ENCODE results near the gene C1QTNF12.

The C1QTNF12 gene

DNA sequence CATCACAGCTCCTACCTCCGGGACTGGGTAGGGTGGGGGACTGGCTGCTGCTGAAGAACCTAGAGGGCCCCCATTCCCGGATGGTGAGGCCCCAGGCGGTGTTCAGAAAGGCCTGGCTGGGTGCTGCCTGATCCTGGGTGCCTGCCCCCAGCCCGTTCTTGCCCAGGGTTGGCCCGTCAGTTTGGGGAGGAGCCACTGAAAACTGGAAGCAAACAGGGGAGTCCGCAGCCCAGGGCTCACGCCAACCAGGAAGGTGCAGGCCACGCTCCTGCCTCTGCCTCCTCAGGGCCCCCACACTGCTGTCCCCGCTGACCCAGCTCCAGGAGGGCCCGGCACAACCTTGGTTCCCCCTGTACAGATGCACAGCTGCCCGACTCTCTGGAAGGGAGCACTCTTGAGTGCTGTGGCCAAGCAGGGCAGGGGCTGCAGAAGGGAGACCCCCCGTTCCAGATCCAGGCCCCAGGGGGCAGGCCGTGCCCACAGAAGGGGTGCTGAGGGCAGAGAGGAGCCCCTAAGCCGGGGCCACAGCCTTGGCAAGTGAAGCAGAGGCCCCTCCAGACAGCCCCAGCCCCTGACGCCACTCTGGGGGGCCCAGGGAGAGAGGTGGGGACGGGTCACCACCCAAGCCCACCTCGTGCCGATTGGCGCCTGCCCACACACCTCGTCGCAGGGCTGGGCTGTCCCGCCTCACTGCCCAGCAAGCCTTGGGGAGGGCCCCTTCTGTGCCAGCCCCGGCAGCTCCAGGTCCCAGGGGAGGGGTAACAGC lies 5.5 kb downstream of the C1QTNF12 start:
- no peak for DNase-seq (ENCODE audit: low read depth in 2 of 2)

- no peak for DNase-seq (ENCODE audit: low read depth in 2 of 2)
These were observed 6.2 kb downstream of the C1QTNF12 start for GRCh38 chr1:1240348-1240732.

GRCh38 chr1:1239614-1240347 lies 6.7 kb downstream of the C1QTNF12 start:
- DNase-seq (ENCODE audit: low read depth in 2 of 2) = no peak

GRCh38 chr1:1239227-1239613 lies 7.3 kb downstream of the C1QTNF12 start:
- no peak for DNase-seq (ENCODE audit: low read depth in 2 of 2)

GRCh38 chr1:1238702-1239178 lies 7.8 kb downstream of the C1QTNF12 start:
- no peak for DNase-seq (ENCODE audit: low read depth in 2 of 2)

- DNase-seq (ENCODE audit: low read depth in 2 of 2) = no peak
These were observed 8.4 kb downstream of the C1QTNF12 start for GRCh38 chr1:1237874-1238701.

DNA sequence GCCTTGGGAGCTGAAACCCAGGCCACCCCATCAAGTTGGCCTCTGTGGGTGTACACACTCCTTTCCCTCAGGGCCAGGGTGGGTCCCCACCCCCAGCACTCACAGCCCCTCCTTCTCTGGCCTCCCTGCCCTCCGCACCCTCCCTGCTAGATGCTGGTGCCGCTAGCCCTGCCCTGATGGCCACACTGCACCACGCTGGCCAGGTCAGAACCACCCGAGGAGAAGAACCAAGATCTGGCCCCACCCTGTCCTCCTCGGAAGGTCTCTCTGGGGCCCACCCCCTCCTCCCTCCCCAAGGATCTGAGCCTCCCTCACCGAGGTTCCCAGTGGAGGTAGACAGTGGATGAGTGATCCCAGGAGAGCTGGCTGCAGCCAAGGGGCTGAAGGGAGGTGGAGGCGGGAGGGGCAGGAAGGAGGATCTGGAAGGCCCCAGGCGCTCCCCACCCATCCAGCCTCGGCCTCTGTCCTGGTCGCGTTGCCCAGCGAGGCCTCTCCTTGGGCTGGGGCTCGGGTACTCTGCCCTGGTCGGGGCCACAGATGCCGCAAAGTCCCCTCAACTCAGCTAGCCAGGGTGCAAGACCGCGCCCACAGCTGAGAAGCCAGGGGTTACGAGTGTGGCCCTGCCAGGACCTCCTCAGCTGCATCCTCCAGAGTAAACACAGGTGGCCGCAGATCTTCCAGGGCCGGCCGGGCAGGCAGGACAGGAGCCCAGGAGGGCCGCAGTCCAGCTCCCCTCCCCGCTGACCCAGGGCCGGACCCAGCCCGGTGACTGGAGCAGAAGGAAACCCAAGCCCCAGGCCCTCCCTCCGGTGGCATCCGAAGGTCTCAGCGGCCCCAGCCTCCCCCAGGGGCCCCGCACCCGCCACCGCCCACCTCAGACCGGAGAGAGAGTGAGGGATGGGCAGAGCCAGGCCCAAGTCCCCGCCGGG lies 9.3 kb downstream of the C1QTNF12 start:
- DNase-seq (ENCODE audit: low read depth in 2 of 2) = no peak

- DNase-seq (ENCODE audit: low read depth in 2 of 2) = no peak
These were observed 10.3 kb downstream of the C1QTNF12 start for GRCh38 chr1:1236176-1236763.

DNA sequence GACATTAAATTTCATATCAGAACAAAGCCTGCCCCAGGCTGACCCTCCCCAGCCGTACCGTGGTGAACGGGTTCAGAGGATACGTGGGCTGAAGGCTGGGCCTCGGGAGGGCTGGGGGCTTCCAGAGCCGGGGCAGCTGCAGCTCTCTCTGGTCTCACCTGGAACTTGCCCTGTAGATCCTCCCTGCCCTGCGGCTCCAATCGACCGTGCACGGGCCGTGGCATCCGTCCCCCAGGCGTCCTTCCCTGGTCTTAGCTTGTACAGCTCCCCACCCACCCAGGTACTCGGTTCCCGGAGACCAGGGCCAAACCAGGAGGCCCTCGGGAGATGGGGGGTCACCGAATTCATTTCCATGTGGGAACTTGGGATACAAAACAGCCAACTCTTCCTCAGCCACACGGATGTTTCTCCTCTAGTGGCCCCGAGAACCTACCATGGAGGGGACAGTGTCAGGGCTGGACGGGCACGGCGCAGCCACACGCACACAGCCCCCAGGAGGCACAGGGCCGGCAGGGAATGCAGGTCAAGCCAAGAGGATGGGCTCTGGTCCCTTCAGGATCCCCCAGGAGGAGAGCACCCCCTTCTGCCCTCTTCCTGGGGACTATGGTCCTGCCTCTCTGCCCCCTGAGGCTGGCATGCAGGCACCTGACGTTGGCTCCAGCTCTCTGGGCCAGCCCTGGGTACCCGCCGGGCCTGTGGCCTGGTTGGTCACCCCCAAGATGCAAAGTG lies 11.3 kb downstream of the C1QTNF12 start:
- no peak for DNase-seq (ENCODE audit: low read depth in 2 of 2)

DNA sequence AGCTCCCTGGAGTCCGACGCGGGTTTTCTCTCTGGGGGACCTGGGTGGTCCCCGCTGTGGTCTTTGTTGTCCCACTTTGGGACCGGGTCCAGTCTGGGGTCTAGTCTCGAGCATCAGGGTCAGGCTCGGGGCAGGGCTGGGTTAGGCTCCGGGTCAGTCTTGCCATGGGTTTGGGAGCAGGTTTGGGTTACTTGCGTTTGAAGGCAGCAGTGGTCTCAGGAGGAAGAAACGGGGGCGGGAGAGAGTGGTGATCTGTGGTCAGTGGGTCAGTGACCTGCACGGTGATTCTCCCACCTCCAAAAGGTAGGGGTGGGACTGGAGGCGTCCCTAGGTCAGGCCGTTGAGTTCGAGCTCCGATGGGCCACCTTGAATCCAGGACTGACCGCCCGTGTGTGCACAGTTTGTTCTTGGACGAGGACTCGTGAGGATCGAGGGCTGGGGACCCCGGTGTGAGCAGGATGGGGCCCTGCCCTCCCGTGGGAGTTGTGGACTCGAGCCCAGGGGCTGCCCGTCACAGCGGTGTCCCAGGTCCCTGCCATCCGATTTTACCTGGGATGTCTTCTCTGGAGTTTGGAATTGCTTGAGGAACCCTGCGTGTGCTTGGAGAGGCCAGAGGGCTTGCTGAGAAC lies 12.2 kb downstream of the C1QTNF12 start:
- no peak for DNase-seq (ENCODE audit: low read depth in 2 of 2)

- DNase-seq (ENCODE audit: low read depth in 2 of 2) = no peak
These were observed 13.0 kb downstream of the C1QTNF12 start for GRCh38 chr1:1233567-1233892.

DNA sequence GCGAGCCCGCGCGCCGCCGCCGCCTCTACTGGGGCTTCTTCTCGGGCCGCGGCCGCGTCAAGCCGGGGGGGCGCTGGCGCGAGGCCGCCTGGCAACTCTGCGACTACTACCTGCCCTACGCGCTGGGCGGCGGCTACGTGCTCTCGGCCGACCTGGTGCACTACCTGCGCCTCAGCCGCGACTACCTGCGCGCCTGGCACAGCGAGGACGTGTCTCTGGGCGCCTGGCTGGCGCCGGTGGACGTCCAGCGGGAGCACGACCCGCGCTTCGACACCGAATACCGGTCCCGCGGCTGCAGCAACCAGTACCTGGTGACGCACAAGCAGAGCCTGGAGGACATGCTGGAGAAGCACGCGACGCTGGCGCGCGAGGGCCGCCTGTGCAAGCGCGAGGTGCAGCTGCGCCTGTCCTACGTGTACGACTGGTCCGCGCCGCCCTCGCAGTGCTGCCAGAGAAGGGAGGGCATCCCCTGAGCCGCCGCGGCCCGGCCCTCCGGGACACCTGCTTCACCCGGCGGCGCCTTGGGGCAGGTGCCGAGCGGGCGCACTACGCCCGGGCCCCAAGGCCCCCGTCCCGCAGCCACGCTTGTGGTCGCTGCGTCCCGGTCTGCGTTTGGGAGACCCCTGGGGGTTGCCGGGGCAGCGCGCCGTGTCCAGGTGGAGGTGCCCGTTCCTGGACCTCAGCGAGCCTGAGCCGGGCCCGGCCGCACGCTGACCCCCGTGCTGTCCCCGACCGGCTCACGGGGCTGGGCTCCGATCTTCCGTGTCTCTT lies 13.5 kb downstream of the C1QTNF12 start:
- DNase-seq (ENCODE audit: low read depth in 2 of 2) = no peak

DNA sequence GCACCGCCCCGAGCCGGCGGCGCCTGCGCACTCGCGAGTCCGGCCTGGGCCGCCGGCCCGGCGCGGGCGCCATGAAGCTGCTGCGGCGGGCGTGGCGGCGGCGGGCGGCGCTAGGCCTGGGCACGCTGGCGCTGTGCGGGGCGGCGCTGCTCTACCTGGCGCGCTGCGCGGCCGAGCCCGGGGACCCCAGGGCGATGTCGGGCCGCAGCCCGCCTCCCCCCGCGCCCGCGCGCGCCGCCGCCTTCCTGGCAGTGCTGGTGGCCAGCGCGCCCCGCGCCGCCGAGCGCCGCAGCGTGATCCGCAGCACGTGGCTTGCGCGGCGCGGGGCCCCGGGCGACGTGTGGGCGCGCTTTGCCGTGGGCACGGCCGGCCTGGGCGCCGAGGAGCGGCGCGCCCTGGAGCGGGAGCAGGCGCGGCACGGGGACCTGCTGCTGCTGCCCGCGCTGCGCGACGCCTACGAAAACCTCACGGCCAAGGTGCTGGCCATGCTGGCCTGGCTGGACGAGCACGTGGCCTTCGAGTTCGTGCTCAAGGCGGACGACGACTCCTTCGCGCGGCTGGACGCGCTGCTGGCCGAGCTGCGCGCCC lies 14.2 kb downstream of the C1QTNF12 start, which contains the start of gene B3GALT6:
Gene B3GALT6 (plus strand): TSS at position 30 of the 588 bp plus-strand sequence. CDS start 42 bp downstream, at position 72.
- no peak for DNase-seq (ENCODE audit: low read depth in 2 of 2)

DNA sequence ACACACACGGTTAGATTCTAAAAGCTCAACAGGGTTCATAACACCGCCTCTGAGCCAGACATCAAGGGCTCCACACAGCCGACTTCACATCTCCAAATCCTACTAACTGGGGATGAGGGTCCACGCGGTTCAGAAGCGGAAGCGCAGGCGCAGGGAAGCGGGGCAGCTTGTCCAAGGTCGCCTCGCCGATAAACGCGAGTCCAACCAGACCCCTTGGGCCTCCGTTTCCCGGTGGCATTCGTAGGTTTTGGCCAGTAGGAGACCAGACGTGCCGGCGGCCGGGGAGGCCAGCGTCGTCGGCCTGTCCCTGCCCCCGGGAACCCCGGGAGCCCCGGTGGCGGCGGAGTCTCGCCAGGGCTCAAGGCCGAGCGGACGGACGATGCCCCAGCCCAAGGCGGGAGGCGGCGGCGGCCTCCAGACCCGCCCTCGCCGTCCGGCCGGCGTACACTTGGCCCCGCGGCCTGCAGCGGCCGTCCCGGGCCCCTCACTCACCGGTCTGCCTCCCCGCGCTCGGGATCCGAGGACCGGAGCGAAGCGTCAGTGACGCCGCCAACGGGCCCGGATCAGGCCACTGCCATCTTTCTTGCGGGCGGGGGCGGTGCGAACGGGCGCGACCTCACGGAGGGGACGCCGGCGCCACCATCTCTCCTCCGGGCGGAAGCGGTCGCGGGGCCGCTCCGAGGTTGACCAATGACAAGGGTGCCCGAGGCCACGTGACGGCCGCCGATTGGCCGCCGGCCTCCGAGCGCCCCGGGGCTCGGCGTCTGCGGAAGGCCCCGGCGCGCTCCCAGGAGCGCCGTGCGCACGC lies 14.9 kb downstream of the C1QTNF12 start, which contains the start of gene SDF4:
Gene SDF4 (minus strand): TSS at position 602 of the 808 bp plus-strand sequence. CDS start 3,229 bp downstream, outside the sequence.
- peak; percentile 94 to 96 for DNase-seq (ENCODE audit: low read depth in 2 of 2)

DNA sequence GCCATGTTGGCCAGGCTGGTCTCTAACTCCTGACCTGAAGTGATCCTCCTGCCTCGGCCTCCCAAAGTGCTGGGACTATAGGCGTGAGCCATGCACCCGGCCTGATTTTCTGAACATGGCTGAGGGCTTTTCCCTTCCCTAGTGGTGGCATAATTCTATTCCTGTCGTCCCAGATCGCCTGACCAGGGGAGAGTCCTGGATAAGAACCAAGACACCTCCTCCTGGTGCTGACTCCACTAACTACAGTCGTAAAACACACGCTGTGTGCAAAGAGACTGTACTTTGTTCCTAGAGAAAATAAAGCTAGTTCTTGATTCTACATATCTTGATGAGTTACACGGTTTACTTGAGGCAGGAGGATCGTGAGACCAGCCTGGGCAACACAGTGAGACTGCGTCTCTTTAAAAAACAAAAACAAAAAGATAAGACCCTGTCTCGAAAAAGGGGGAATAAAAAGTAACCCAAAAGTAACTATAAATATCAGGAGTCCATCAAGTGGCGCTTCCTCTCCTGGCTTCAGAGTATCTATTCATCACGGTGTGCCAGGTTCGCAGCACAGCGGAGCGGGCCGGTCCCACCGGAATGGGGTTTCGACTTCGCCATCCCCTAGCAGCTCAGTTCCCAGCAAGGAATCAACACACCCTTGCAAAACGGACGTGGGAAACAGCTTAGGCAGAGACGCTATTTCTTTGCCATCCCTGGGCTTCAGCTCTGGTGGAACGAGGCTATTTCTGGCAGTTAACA lies 15.7 kb downstream of the C1QTNF12 start:
- DNase-seq (ENCODE audit: low read depth in 2 of 2) = no peak

- DNase-seq (ENCODE audit: low read depth in 2 of 2) = no peak
These were observed 16.8 kb downstream of the C1QTNF12 start for GRCh38 chr1:1229770-1230169.

Data from stimulated activated CD4-positive, alpha-beta T cell treated with anti-CD3 and anti-CD28 coated beads, Interleukin-15, amount 100 ng/mL, for 48 hours (primary cell).